GM12892 (cell line): Measurements from ENCODE around the gene TRRAP.

Source experiments
- POLR2A ChIP-seq: IDR thresholded peaks from 2 replicates; pipeline ENCODE4 v1.6.1; 2011; ENCODE audit warnings: low read depth, low read length, control low read depth
- POLR2AphosphoS5 ChIP-seq: IDR thresholded peaks from 2 replicates; pipeline ENCODE4 v1.6.1; 2011; ENCODE audit warnings: low read depth, low read length, control low read depth

DNA sequence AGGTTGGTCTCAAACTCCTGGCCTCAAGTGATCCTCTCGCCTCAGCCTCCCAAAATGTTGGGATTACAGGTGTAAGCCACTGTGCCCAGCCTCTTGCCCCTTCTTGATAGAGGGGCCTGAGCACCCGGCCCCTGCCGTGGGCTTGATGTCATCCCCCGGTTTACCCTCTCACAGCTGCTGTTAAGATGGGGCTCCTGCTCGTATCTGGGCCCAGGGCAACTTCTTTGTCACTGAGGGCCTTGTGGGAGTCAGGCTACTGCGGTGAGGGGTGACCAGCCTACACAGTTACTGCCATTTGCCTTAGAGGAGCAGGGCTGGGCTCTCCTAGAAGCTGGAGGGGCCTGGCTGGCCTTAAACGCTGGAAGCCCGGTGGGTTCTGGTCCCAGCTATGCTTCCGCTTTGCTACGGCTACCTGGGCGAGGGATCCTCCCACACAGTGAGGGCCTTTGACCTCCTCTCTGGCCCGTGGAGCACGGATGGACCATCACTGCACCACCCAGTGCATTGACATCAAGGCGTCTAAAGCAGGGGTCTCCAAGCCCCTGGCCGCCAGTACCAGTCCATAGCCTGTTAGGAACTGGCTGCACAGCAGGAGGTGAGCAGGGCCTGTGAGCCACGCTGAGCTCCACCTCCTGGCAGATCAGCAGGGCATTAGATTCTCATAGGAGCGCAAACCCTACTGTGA is 7.4 kb upstream of the TRRAP start:
- TF ChIP-seq POLR2A (no peak), POLR2AphosphoS5 (no peak)
